H1 (cell line): Measurements from ENCODE around the gene PLCH2. TPM values are rescaled to one million over a fixed set of nuclear protein-coding genes. Genes with fewer than 3 reads are reported as not detected.

ENCODE experiments used
- BCL11A ChIP-seq, 2 experiments: IDR thresholded peaks; one replicate each; pipeline ENCODE4 v1.6.1; 2011; ENCODE audit warnings: low read depth in 2 of 2, low read length in 2 of 2, mild to moderate bottlenecking in 2 of 2
- GABPA ChIP-seq: IDR thresholded peaks from 2 replicates; pipeline ENCODE4 v1.6.1; 2011; ENCODE audit warnings: mild to moderate bottlenecking, low read length, moderate library complexity, borderline replicate concordance; ENCODE audit not compliant: insufficient read depth
- JUND ChIP-seq: IDR thresholded peaks from 2 replicates; pipeline ENCODE4 v1.6.1; 2011; ENCODE audit warnings: mild to moderate bottlenecking, improper control_type of control experiment, low read length
- KDM1A ChIP-seq: fragments of 200-600, 300-600 bp; sonication (generic); IDR thresholded peaks from 2 replicates; pipeline ENCODE4 v1.7.1; 2016; ENCODE audit warnings: mild to moderate bottlenecking, low read length, borderline replicate concordance
- SRF ChIP-seq: IDR thresholded peaks from 2 replicates; pipeline ENCODE4 v1.6.1; 2011; ENCODE audit warnings: mild to moderate bottlenecking, low read depth, low read length, moderate library complexity
- polyA plus RNA-seq, 7 experiments: library from polyadenylated mRNA; depleted of rRNA in 3 of 7; stranded (reverse) in 5 of 7; unstranded in 2 of 7; fragments of >200 nt in 5 of 7; fragments of 200-250 nt in 2 of 7; gene quantifications; 1 replicate in 5 of 7; 2 replicates in 1 of 7; 4 replicates in 1 of 7; pipeline versions ENCODE4 v1.2.1 to v1.2.3, GENCODE V29; 2011 to 2013; ENCODE audit warnings: missing spikeins in 2 of 7, mixed read lengths in 2 of 7
- total RNA-seq: library from RNA; stranded (reverse); fragmentation: NEBNext Ultra II Directional; extraction: Animal tissue kit (Norgen Biotek cat#: 25700); gene quantifications from 2 replicates; pipeline ENCODE4 v1.2.1, GENCODE V29; 2021

Gene PLCH2
- total and polyA plus RNA-seq, 2 of the 8 experiments (the other 6 are each of a cell fraction or from before 2014, with no cell fraction given): 0.14 to 0.19 TPM

GRCh38 chr1:2533365-2533764, 57.3 kb downstream of the PLCH2 start (continued):
- no peak for TF ChIP-seq JUND
- TF ChIP-seq BCL11A (IDR thresholded peaks at IDR 0.05; ENCODE audit: low read depth in 2 of 2, low read length in 2 of 2): no peak
- TF ChIP-seq GABPA: no peak
- no peak for TF ChIP-seq SRF
- TF ChIP-seq KDM1A: no peak
